Measurements from ENCODE around the gene SELPLG. TPM values are rescaled to one million over a fixed set of nuclear protein-coding genes. Genes with fewer than 3 reads are reported as not detected.
A peak's percentile ranks its signal among the peaks of the same experiment; 100 is the strongest.

The SELPLG gene
- total and polyA plus RNA-seq, 11 donors, result 1.0 to 26.7 (median 4.0) TPM

GRCh38 chr12:108612788-108613282 is 20.9 kb downstream of the SELPLG start:
- no peak for DNase-seq
- H3K36me3 ChIP-seq, result no peaks in the 10 kb centered on the region
- TF ChIP-seq POLR2A (IDR thresholded peaks at IDR 0.05) (no peak), CTCF (IDR thresholded peaks at IDR 0.05) (no peak)
- ATAC-seq, result no peak
- no peaks in the 10 kb centered on the region for H3K27me3 ChIP-seq
- 77 to 83% (median 81%) methylated on average over 8 of the region's 8 CpGs for WGBS, 4 donors
- intact Hi-C loops (cut with DNase I), result loop anchor here in 1 of 10 donors (5.0 kb wide), 1 partner anchor 41 kb away; no protein-coding TSS in a partner anchor
- H3K4me3 ChIP-seq, result no peak overlapping the region
- H3K27ac ChIP-seq, result no peak overlapping the region
- peaks cover 0 to 38% (median 12%) of the 10 kb centered on the region in 12 donors for H3K4me1 ChIP-seq
- peaks cover 0 to 10% (median 0%) of the 10 kb centered on the region in 12 donors for H3K9me3 ChIP-seq

GRCh38 chr12:108611884-108612415 is 21.7 kb downstream of the SELPLG start:
- WGBS, 4 donors, result 53 to 69% (median 64%) methylated on average over 3 to 5 of the region's 5 CpGs

GRCh38 chr12:108610856-108611605 is 22.7 kb downstream of the SELPLG start:
- ATAC-seq, result no peak
- intact Hi-C loops (cut with DNase I), result loop anchor here in 1 of 10 donors (5.0 kb wide), 1 partner anchor 39 kb away; no protein-coding TSS in a partner anchor
- TF ChIP-seq CTCF (IDR thresholded peaks at IDR 0.05), result no peak
- TF ChIP-seq POLR2A (IDR thresholded peaks at IDR 0.05), result no peak

More at GRCh38 chr12:108611884-108612415, 21.7 kb downstream of the SELPLG start:
- DNase-seq, result no peak
- H3K9me3 ChIP-seq, result peaks cover 0 to 10% (median 0%) of the 10 kb centered on the region in 12 donors
- intact Hi-C loops (cut with DNase I), result loop anchor here in 1 of 10 donors (5.0 kb wide), 1 partner anchor 40 kb away; no protein-coding TSS in a partner anchor
- TF ChIP-seq CTCF (IDR thresholded peaks at IDR 0.05), result peak in 9 of 12 donors; percentile 17 to 50 (median 41)
- TF ChIP-seq POLR2A (IDR thresholded peaks at IDR 0.05), result no peak
- H3K27ac ChIP-seq, result no peak overlapping the region
- H3K27me3 ChIP-seq, result no peaks in the 10 kb centered on the region
- H3K4me3 ChIP-seq, result no peak overlapping the region
- peak in 1 of 4 donors; percentile 28 for ATAC-seq
- no peaks in the 10 kb centered on the region for H3K36me3 ChIP-seq
- H3K4me1 ChIP-seq, result peaks cover 0 to 29% (median 11%) of the 10 kb centered on the region in 12 donors

GRCh38 chr12:108610336-108610815 is 23.3 kb downstream of the SELPLG start:
- H3K36me3 ChIP-seq, result no peaks in the 10 kb centered on the region
- peaks cover 0 to 22% (median 11%) of the 10 kb centered on the region in 12 donors for H3K4me1 ChIP-seq
- H3K27me3 ChIP-seq, result no peaks in the 10 kb centered on the region
- DNase-seq (no peak), ATAC-seq (no peak)
- peak overlapping the region in 1 of 12 donors; percentile 32 for H3K27ac ChIP-seq
- WGBS, 4 donors, result 86 to 92% (median 89%) methylated on average over 7 to 8 of the region's 8 CpGs
- H3K4me3 ChIP-seq, result no peak overlapping the region
- H3K9me3 ChIP-seq, result peaks cover 0 to 1% (median 0%) of the 10 kb centered on the region in 12 donors
- intact Hi-C loops (cut with DNase I), result loop anchor here in 1 of 10 donors (5.0 kb wide), 1 partner anchor 38 kb away; no protein-coding TSS in a partner anchor
- TF ChIP-seq POLR2A (IDR thresholded peaks at IDR 0.05), result no peak
- TF ChIP-seq CTCF (IDR thresholded peaks at IDR 0.05), result no peak

More at GRCh38 chr12:108610856-108611605, 22.7 kb downstream of the SELPLG start:
- Histone ChIP-seq H3K4me1 (peaks cover 0 to 22% (median 11%) of the 10 kb centered on the region in 12 donors), H3K9me3 (peaks cover 0 to 8% (median 0%) of the 10 kb centered on the region in 12 donors), H3K27ac (no peak overlapping the region), H3K4me3 (no peak overlapping the region), H3K27me3 (no peaks in the 10 kb centered on the region), H3K36me3 (no peaks in the 10 kb centered on the region)
- WGBS, 4 donors, result 80 to 89% (median 84%) methylated on average over 14 to 15 of the region's 15 CpGs
- no peak for DNase-seq
